ENCODE data around the gene HCST.

Gene HCST

GRCh38 chr19:35874392-35874930, 27.9 kb upstream of the HCST start:
- TF ChIP-seq CTCF (conservative IDR thresholded peaks at IDR 0.05; ENCODE audit: low read depth, low read length): no peak
- H3K27ac ChIP-seq: no peak overlapping the region

GRCh38 chr19:35879068-35879467, 23.3 kb upstream of the HCST start:
- no peaks in the 10 kb centered on the region for H4K20me1 ChIP-seq (ENCODE audit: insufficient read depth)
- H3K4me3 ChIP-seq (IDR thresholded peaks at IDR 0.05; ENCODE audit: insufficient read depth, low read depth, low read length): no peak overlapping the region
- no peak overlapping the region for H3K27ac ChIP-seq
- H3K36me3 ChIP-seq (ENCODE audit: insufficient read depth): no peaks in the 10 kb centered on the region
- no peak overlapping the region for H2AFZ ChIP-seq (ENCODE audit: low read depth)
- no peaks in the 10 kb centered on the region for H3K79me2 ChIP-seq (ENCODE audit: insufficient read depth, low read depth)
- H3K27me3 ChIP-seq (ENCODE audit: insufficient read depth, low read depth): peaks cover 62% of the 10 kb centered on the region
- no peak overlapping the region for H3K9ac ChIP-seq
- no peak for TF ChIP-seq CTCF (conservative IDR thresholded peaks at IDR 0.05; ENCODE audit: low read depth, low read length)
- no peak overlapping the region for H3K4me2 ChIP-seq
- peaks cover 9% of the 10 kb centered on the region for H3K4me1 ChIP-seq (ENCODE audit: low read depth, poor library complexity, severe bottlenecking)

More at GRCh38 chr19:35874392-35874930, 27.9 kb upstream of the HCST start:
- peaks cover under 1% of the 10 kb centered on the region for H3K4me1 ChIP-seq (ENCODE audit: low read depth, poor library complexity, severe bottlenecking)
- no peaks in the 10 kb centered on the region for H3K36me3 ChIP-seq (ENCODE audit: insufficient read depth)
- peaks cover 60% of the 10 kb centered on the region for H3K27me3 ChIP-seq (ENCODE audit: insufficient read depth, low read depth)
- H3K79me2 ChIP-seq (ENCODE audit: insufficient read depth, low read depth): no peaks in the 10 kb centered on the region
- no peak overlapping the region for H3K4me2 ChIP-seq
- no peaks in the 10 kb centered on the region for H4K20me1 ChIP-seq (ENCODE audit: insufficient read depth)
- H3K9ac ChIP-seq: no peak overlapping the region
- H3K4me3 ChIP-seq (IDR thresholded peaks at IDR 0.05; ENCODE audit: insufficient read depth, low read depth, low read length): no peak overlapping the region
- H2AFZ ChIP-seq (ENCODE audit: low read depth): no peak overlapping the region

GRCh38 chr19:35879770-35880317, 22.5 kb upstream of the HCST start:
- Histone ChIP-seq H3K9ac (no peak overlapping the region), H3K36me3 (ENCODE audit: insufficient read depth) (no peaks in the 10 kb centered on the region), H3K79me2 (ENCODE audit: insufficient read depth, low read depth) (no peaks in the 10 kb centered on the region), H3K4me3 (IDR thresholded peaks at IDR 0.05; ENCODE audit: insufficient read depth, low read depth, low read length) (no peak overlapping the region), H4K20me1 (ENCODE audit: insufficient read depth) (no peaks in the 10 kb centered on the region), H3K4me2 (no peak overlapping the region), H3K4me1 (ENCODE audit: low read depth, poor library complexity, severe bottlenecking) (peaks cover 9% of the 10 kb centered on the region), H2AFZ (ENCODE audit: low read depth) (no peak overlapping the region), H3K27ac (no peak overlapping the region), H3K27me3 (ENCODE audit: insufficient read depth, low read depth) (peaks cover 56% of the 10 kb centered on the region)
- TF ChIP-seq CTCF (conservative IDR thresholded peaks at IDR 0.05; ENCODE audit: low read depth, low read length): no peak

- TF ChIP-seq CTCF (conservative IDR thresholded peaks at IDR 0.05; ENCODE audit: low read depth, low read length): peak; percentile 59; the same call in 1 of the 2 replicates
- H2AFZ ChIP-seq (ENCODE audit: low read depth): no peak overlapping the region
- H3K4me2 ChIP-seq: no peak overlapping the region
- H3K9ac ChIP-seq: no peak overlapping the region
- H3K79me2 ChIP-seq (ENCODE audit: insufficient read depth, low read depth): no peaks in the 10 kb centered on the region
- peaks cover 32% of the 10 kb centered on the region for H3K27me3 ChIP-seq (ENCODE audit: insufficient read depth, low read depth)
- H3K36me3 ChIP-seq (ENCODE audit: insufficient read depth): no peaks in the 10 kb centered on the region
- no peaks in the 10 kb centered on the region for H4K20me1 ChIP-seq (ENCODE audit: insufficient read depth)
- H3K4me1 ChIP-seq (ENCODE audit: low read depth, poor library complexity, severe bottlenecking): peaks cover 9% of the 10 kb centered on the region
- no peak overlapping the region for H3K4me3 ChIP-seq (IDR thresholded peaks at IDR 0.05; ENCODE audit: insufficient read depth, low read depth, low read length)
- no peak overlapping the region for H3K27ac ChIP-seq
Measured at GRCh38 chr19:35882114-35882832, 20.1 kb upstream of the HCST start.

Measured in KMS-11 (cell line).